H1 (cell line): ENCODE data around the gene MS4A15. TPM values are rescaled to one million over a fixed set of nuclear protein-coding genes. Genes with fewer than 3 reads are reported as not detected.

Experiments used
- CTCF ChIA-PET: fragments of 300-600 bp; sonication (Branson Sonifier 250); formaldehyde crosslinking; loops from one replicate; lab custom pipeline; 2021; ENCODE audit not compliant: partially characterized antibody; lab: Charles Lee
- POLR2A ChIA-PET: fragments of 300-600 bp; sonication (Branson Sonifier 250); formaldehyde crosslinking; loops from one replicate; lab custom pipeline; 2021; ENCODE audit warnings: inconsistent platforms; ENCODE audit not compliant: partially characterized antibody; lab: Charles Lee
- DNase-seq, 2 experiments: peaks; one replicate each; pipeline versions ENCODE4 v3.0.0 to v3.0.0-alpha.2; 2010 to 2022; ENCODE audit warnings: low spot score in 2 of 2, low read depth in 1 of 2, mixed read lengths in 1 of 2
- FAIRE-seq: peaks from 2 replicates; lab custom pipeline; 2011; peaks lifted over from hg19 to GRCh38; lab: Jason Lieb, UNC
- H2AFZ ChIP-seq: 2 replicates; pipeline ENCODE4 v1.8.1; 2012; ENCODE audit warnings: low read length, inconsistent platforms
- H2AK5ac ChIP-seq: 2 replicates; pipeline ENCODE4 v1.6.1; 2013; ENCODE audit warnings: low read depth, low read length
- H2BK120ac ChIP-seq: replicated peaks from 2 replicates; pipeline ENCODE3; 2013; ENCODE audit warnings: low read depth, low read length, inconsistent platforms
- H2BK12ac ChIP-seq: 2 replicates; pipeline ENCODE4 v1.6.1; 2013; ENCODE audit warnings: low read depth, low read length
- H2BK15ac ChIP-seq: 2 replicates; pipeline ENCODE4 v1.6.1; 2013; ENCODE audit warnings: low read length
- H2BK20ac ChIP-seq: 2 replicates; pipeline ENCODE4 v1.6.1; 2013; ENCODE audit warnings: low read length
- H2BK5ac ChIP-seq: 2 replicates; pipeline ENCODE4 v1.6.1; 2013; ENCODE audit warnings: low read depth, low read length
- H3K14ac ChIP-seq: 2 replicates; pipeline ENCODE4 v1.6.1; 2013; ENCODE audit warnings: inconsistent platforms; ENCODE audit not compliant: insufficient read length
- H3K18ac ChIP-seq: 2 replicates; pipeline ENCODE4 v1.6.1; 2013; ENCODE audit warnings: low read length; ENCODE audit errors: extremely low read depth
- H3K23ac ChIP-seq: 2 replicates; pipeline ENCODE4 v1.6.1; 2013; ENCODE audit warnings: inconsistent platforms; ENCODE audit not compliant: insufficient read length
- H3K23me2 ChIP-seq: 2 replicates; pipeline ENCODE4 v1.6.1; 2013; ENCODE audit warnings: low read depth, low read length
- H3K27ac ChIP-seq: 2 replicates; pipeline ENCODE4 v1.6.1; 2011; ENCODE audit warnings: low read depth, low read length, inconsistent platforms
- H3K27me3 ChIP-seq, 4 experiments: replicated peaks in 1 of 4; 1 replicate in 1 of 4; 2 replicates in 3 of 4; pipeline versions ENCODE4 v1.6.1 to v1.8.1; 2011 to 2013; ENCODE audit warnings: low read length in 3 of 4, mild to moderate bottlenecking in 3 of 4, inconsistent platforms in 2 of 4, mixed read lengths in 2 of 4, moderate library complexity in 1 of 4; ENCODE audit not compliant: control insufficient read depth in 3 of 4, insufficient read depth in 3 of 4; ENCODE audit errors: extremely low read depth in 1 of 4
- H3K36me3 ChIP-seq, 4 experiments: 2 replicates each; pipeline versions ENCODE4 v1.6.1 to v1.8.1; 2011 to 2013; ENCODE audit warnings: mild to moderate bottlenecking in 4 of 4, low read length in 3 of 4, moderate library complexity in 2 of 4, control low read depth in 1 of 4, inconsistent platforms in 1 of 4; ENCODE audit not compliant: insufficient read depth in 4 of 4, control insufficient read depth in 2 of 4
- H3K4ac ChIP-seq: replicated peaks from 2 replicates; pipeline ENCODE3; 2013; ENCODE audit warnings: low read length, low read depth, mixed read lengths, inconsistent platforms; ENCODE audit not compliant: insufficient read length
- H3K4me1 ChIP-seq, 4 experiments: replicated peaks in 1 of 4; 1 replicate in 1 of 4; 2 replicates in 3 of 4; pipeline versions ENCODE4 v1.6.1 to v1.8.1; 2011 to 2013; ENCODE audit warnings: low read length in 3 of 4, inconsistent platforms in 2 of 4, mixed read lengths in 1 of 4; ENCODE audit not compliant: insufficient read depth in 4 of 4, control insufficient read depth in 3 of 4
- H3K4me2 ChIP-seq, 2 experiments: 2 replicates each; pipeline versions ENCODE4 v1.6.1 to v1.8.1; 2011 to 2013; ENCODE audit warnings: low read depth in 2 of 2, low read length in 2 of 2, control low read depth in 1 of 2, inconsistent platforms in 1 of 2, mild to moderate bottlenecking in 1 of 2; ENCODE audit not compliant: insufficient read depth in 1 of 2
- H3K4me3 ChIP-seq, 4 experiments: fragments of 200-600, 300-600 bp in 1 of 4; sonication (generic), shearing (Covaris generic), sonication (Bioruptor Twin) in 1 of 4; 2 replicates each; pipeline versions ENCODE4 v1.5.1 to v1.8.1; 2011 to 2016; ENCODE audit warnings: low read length in 4 of 4, low read depth in 3 of 4, control low read depth in 2 of 4, inconsistent platforms in 2 of 4, mild to moderate bottlenecking in 2 of 4, mixed read lengths in 1 of 4, moderate library complexity in 1 of 4; ENCODE audit not compliant: insufficient read depth in 2 of 4; ENCODE audit errors: extremely low read depth in 1 of 4
- H3K56ac ChIP-seq: replicated peaks from 2 replicates; pipeline ENCODE3; 2013; ENCODE audit warnings: low read depth, mild to moderate bottlenecking, mixed read lengths, low read length, inconsistent platforms; ENCODE audit not compliant: insufficient read length
- H3K79me1 ChIP-seq: 2 replicates; pipeline ENCODE4 v1.6.1; 2013; ENCODE audit warnings: low read depth, low read length, control low read depth
- H3K79me2 ChIP-seq, 2 experiments: 2 replicates each; pipeline versions ENCODE4 v1.6.1 to v1.8.1; 2012 to 2013; ENCODE audit warnings: low read length in 2 of 2, mild to moderate bottlenecking in 2 of 2, inconsistent platforms in 1 of 2; ENCODE audit not compliant: insufficient read depth in 2 of 2, control insufficient read depth in 1 of 2
- H3K9ac ChIP-seq, 4 experiments: replicated peaks in 1 of 4; 1 replicate in 1 of 4; 2 replicates in 3 of 4; pipeline versions ENCODE4 v1.6.1 to v1.8.1; 2011 to 2013; ENCODE audit warnings: low read depth in 3 of 4, low read length in 3 of 4, control low read depth in 2 of 4, mild to moderate bottlenecking in 2 of 4, moderate library complexity in 2 of 4, inconsistent platforms in 1 of 4; ENCODE audit errors: extremely low read depth in 1 of 4
- H3K9me3 ChIP-seq, 2 experiments: 2 replicates each; pipeline versions ENCODE4 v1.6.1 to v1.8.1; 2012 to 2013; ENCODE audit warnings: mild to moderate bottlenecking in 2 of 2, moderate library complexity in 2 of 2, control low read depth in 1 of 2, inconsistent platforms in 1 of 2, low read depth in 1 of 2, low read length in 1 of 2, mixed read lengths in 1 of 2; ENCODE audit not compliant: insufficient read depth in 2 of 2
- H4K20me1 ChIP-seq, 2 experiments: replicated peaks in 1 of 2; 2 replicates each; pipeline versions ENCODE3 to v1.8.1; 2011 to 2013; ENCODE audit warnings: inconsistent platforms in 2 of 2, low read length in 2 of 2, mild to moderate bottlenecking in 1 of 2; ENCODE audit not compliant: insufficient read depth in 2 of 2, control insufficient read depth in 1 of 2
- H4K5ac ChIP-seq: 2 replicates; pipeline ENCODE4 v1.6.1; 2013; ENCODE audit warnings: low read length, low read depth, mixed read lengths, inconsistent platforms; ENCODE audit not compliant: insufficient read length
- H4K8ac ChIP-seq: 2 replicates; pipeline ENCODE4 v1.8.0; 2013; ENCODE audit warnings: mild to moderate bottlenecking, moderate library complexity, low read length, inconsistent platforms; ENCODE audit not compliant: insufficient read depth; ENCODE audit errors: extremely low read depth
- H4K91ac ChIP-seq: replicated peaks from 2 replicates; pipeline ENCODE3; 2013; ENCODE audit warnings: low read length, mixed read lengths, inconsistent platforms; ENCODE audit not compliant: insufficient read length
- CHD1 ChIP-seq: IDR thresholded peaks from 2 replicates; pipeline ENCODE4 v1.6.1; 2012; ENCODE audit warnings: low read depth, low read length, improper control_type of control experiment
- CREB1 ChIP-seq: IDR thresholded peaks from 2 replicates; pipeline ENCODE4 v1.6.1; 2012; ENCODE audit warnings: inconsistent platforms
- KDM1A ChIP-seq: fragments of 200-600, 300-600 bp; sonication (generic); IDR thresholded peaks from 2 replicates; pipeline ENCODE4 v1.7.1; 2016; ENCODE audit warnings: mild to moderate bottlenecking, low read length, borderline replicate concordance
- RBBP5 ChIP-seq: IDR thresholded peaks from 2 replicates; pipeline ENCODE4 v1.7.1; 2012; ENCODE audit warnings: low read depth, mild to moderate bottlenecking, inconsistent platforms, low read length, moderate library complexity, borderline replicate concordance
- RFX5 ChIP-seq: IDR thresholded peaks from 2 replicates; pipeline ENCODE4 v1.6.1; 2011; ENCODE audit warnings: low read depth, low read length, improper control_type of control experiment, borderline replicate concordance
- TAF7 ChIP-seq: optimal IDR thresholded peaks from 2 replicates; pipeline ENCODE3; 2011; ENCODE audit warnings: low read depth, mild to moderate bottlenecking, inconsistent platforms, low read length, moderate library complexity, borderline replicate concordance
- WGBS, 2 experiments: shearing (Covaris generic) in 1 of 2; methylation state at CpG; one replicate each; pipeline versions ENCODE4 v1.1.6 to v1.1.7; 2013 to 2015; ENCODE audit warnings: low lambda C conversion rate in 2 of 2, mixed read lengths in 2 of 2, inconsistent platforms in 1 of 2, low coverage in 1 of 2, missing lambda C conversion rate in 1 of 2; ENCODE audit not compliant: insufficient replicate concordance in 2 of 2, insufficient coverage in 1 of 2, insufficient read length in 1 of 2; ENCODE audit errors: extremely low coverage in 1 of 2, missing lambda C conversion rate in 1 of 2; 5-methylcytosine and 5-hydroxymethylcytosine counted together
- polyA plus RNA-seq, 7 experiments: library from polyadenylated mRNA; depleted of rRNA in 3 of 7; stranded (reverse) in 5 of 7; unstranded in 2 of 7; fragments of >200 nt in 5 of 7; fragments of 200-250 nt in 2 of 7; gene quantifications; 1 replicate in 5 of 7; 2 replicates in 1 of 7; 4 replicates in 1 of 7; pipeline versions ENCODE4 v1.2.1 to v1.2.3, GENCODE V29; 2011 to 2013; ENCODE audit warnings: missing spikeins in 2 of 7, mixed read lengths in 2 of 7
- total RNA-seq: library from RNA; stranded (reverse); fragmentation: NEBNext Ultra II Directional; extraction: Animal tissue kit (Norgen Biotek cat#: 25700); gene quantifications from 2 replicates; pipeline ENCODE4 v1.2.1, GENCODE V29; 2021
- TF ChIP-seq, protein P1 (sequence below): IDR thresholded peaks from 2 replicates; pipeline ENCODE4 v1.6.1; 2011; ENCODE audit warnings: low read length, improper control_type of control experiment

MS4A15 gene
- total and polyA plus RNA-seq, 2 of the 8 experiments (the other 6 are each of a cell fraction or from before 2014, with no cell fraction given): 0.15 to 0.17 TPM

DNA sequence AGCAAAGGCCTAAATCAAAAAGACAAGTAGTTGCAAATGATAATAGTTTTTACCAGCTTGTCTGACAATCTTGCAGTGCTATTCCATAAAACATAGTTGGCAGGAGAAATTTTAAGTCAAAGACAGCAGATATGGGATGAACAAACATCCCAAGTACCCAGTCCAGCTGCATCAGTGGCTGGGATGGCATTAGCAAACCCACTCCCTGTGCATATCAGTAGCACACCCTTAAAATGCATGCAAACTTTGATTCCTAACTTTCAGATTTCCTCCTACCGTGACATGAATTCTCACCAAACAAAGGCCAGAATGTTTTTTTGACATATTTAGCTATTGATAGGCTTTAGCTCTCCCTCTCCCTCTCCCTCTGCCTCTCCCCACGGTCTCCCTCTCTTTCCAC is 57.4 kb downstream of the MS4A15 start:
- H3K36me3 ChIP-seq: no peaks in the 10 kb centered on the region
- no peaks in the 10 kb centered on the region for H3K79me1 ChIP-seq
- no peaks in the 10 kb centered on the region; the same call in 1 of the 2 replicates for H3K23me2 ChIP-seq
- H3K79me2 ChIP-seq: no peaks in the 10 kb centered on the region
- no peak overlapping the region for H2AK5ac ChIP-seq
- H4K20me1 ChIP-seq: no peaks in the 10 kb centered on the region
- H2BK15ac ChIP-seq: no peak overlapping the region
- no peak overlapping the region for H4K91ac ChIP-seq
- no peak overlapping the region for H2AFZ ChIP-seq
- H3K56ac ChIP-seq: no peak overlapping the region
- H3K23ac ChIP-seq: no peak overlapping the region
- no peak overlapping the region for H3K27ac ChIP-seq
- H3K4me2 ChIP-seq: no peak overlapping the region
- 100% methylated on average over 2 of the region's 2 CpGs; no CpG with 5 or more reads in 1 of the 2 experiments for WGBS, 2 experiments
- no peak overlapping the region for H4K8ac ChIP-seq
- ChIA-PET CTCF (interaction anchor here (1.6 kb wide), 1 partner anchor 17 kb away, joined by 8 read pairs; no protein-coding TSS in a partner anchor), POLR2A (no interaction called here)
- no peak overlapping the region for H3K14ac ChIP-seq
- TF ChIP-seq, protein P1, sequence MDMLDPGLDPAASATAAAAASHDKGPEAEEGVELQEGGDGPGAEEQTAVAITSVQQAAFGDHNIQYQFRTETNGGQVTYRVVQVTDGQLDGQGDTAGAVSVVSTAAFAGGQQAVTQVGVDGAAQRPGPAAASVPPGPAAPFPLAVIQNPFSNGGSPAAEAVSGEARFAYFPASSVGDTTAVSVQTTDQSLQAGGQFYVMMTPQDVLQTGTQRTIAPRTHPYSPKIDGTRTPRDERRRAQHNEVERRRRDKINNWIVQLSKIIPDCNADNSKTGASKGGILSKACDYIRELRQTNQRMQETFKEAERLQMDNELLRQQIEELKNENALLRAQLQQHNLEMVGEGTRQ: no peak
- TF ChIP-seq CHD1 (no peak), CREB1 (no peak), RBBP5 (no peak), TAF7 (no peak), RFX5 (no peak), KDM1A (no peak)
- H3K27me3 ChIP-seq: no peaks in the 10 kb centered on the region
- DNase-seq (no peak), FAIRE-seq (no peak)
- no peak overlapping the region for H3K4ac ChIP-seq
- H3K18ac ChIP-seq: no peak overlapping the region
- H3K4me3 ChIP-seq: no peak overlapping the region
- H2BK20ac ChIP-seq: no peak overlapping the region
- no peak overlapping the region for H4K5ac ChIP-seq
- no peak overlapping the region for H2BK120ac ChIP-seq
- peaks cover 8 to 9% of the 10 kb centered on the region in 2 experiments; a peak in 3 of 4 replicates for H3K9me3 ChIP-seq
- H2BK12ac ChIP-seq: no peak overlapping the region
- no peak overlapping the region for H3K9ac ChIP-seq
- H2BK5ac ChIP-seq: no peak overlapping the region
- no peaks in the 10 kb centered on the region; a peak in 1 of 7 replicates for H3K4me1 ChIP-seq
